Ammon's horn (tissue), 1 donor: ENCODE measurements around the gene DYNC1H1.

Source experiments
- DNase-seq: peaks from one replicate; pipeline ENCODE4 v3.0.0-alpha.2; 2016; ENCODE audit warnings: low spot score

The DYNC1H1 gene

DNA sequence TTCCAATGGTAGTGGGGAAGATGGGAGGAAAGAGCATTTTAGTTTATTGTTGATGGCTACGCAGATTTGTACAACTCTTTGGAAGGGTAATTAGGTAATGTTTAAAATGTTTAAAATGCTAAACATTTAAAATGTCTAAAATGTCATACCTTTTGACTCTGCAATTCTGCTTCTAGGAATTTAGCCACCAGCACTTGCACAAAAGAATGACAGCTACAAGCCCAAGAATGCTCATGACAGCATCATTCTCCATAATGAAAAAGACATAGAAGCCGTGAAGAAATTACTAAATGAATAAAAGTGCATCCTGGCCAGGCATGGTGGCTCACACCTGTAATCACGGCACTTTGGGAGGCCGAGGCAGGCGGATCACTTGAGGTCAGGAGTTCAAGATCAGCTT lies 19.9 kb upstream of the DYNC1H1 start:
- DNase-seq = no peak

- DNase-seq = no peak
These were observed 19.2 kb upstream of the DYNC1H1 start for GRCh38 chr14:101945171-101945570.

DNA sequence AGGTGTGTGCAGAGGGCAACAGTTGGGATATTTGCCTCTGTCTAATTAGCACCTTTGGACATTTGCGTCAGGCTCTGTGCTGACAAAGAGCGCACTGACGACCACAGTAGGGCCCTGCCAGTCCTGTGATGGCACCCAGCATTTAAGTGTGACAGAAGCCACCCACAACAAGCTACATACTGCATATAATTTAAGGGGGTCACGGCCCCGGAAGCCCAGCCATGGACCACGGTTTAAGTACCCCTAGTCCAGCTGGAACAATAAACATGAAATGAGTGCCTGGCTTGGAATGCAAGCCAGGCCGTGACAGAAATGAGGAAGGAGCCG lies 16.8 kb upstream of the DYNC1H1 start:
- no peak for DNase-seq

GRCh38 chr14:101947904-101948665 lies 16.3 kb upstream of the DYNC1H1 start:
- DNase-seq = peak; percentile 100

DNA sequence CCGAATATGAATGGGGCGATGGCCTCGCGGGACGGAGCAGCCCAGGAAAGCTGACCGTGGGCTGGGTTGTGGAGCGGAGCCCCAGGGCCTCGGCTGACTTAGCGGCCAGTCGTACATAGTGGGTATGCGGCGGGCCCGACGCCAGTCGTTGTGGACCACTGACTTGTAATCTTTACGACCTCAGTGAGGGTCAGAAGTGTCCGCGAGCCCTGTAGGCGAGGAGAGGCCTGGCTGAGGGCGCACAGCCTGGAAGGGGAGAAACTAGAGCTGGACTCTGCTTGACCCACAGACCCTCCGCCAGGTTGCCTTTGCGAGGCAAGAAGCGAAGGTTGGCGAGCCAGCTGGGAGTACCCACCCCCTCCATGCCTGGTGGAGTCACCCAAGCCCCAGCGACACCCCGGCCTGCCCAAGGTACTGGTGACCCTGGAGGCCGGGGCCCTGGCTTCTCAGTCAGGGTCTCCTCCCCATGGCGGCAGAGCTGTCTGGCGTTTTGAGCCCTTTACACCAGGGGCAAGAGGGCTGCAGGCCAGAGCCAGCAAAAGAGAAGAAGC lies 15.6 kb upstream of the DYNC1H1 start:
- DNase-seq = no peak

- no peak for DNase-seq
These were observed 14.3 kb upstream of the DYNC1H1 start for GRCh38 chr14:101950100-101950499.

DNA sequence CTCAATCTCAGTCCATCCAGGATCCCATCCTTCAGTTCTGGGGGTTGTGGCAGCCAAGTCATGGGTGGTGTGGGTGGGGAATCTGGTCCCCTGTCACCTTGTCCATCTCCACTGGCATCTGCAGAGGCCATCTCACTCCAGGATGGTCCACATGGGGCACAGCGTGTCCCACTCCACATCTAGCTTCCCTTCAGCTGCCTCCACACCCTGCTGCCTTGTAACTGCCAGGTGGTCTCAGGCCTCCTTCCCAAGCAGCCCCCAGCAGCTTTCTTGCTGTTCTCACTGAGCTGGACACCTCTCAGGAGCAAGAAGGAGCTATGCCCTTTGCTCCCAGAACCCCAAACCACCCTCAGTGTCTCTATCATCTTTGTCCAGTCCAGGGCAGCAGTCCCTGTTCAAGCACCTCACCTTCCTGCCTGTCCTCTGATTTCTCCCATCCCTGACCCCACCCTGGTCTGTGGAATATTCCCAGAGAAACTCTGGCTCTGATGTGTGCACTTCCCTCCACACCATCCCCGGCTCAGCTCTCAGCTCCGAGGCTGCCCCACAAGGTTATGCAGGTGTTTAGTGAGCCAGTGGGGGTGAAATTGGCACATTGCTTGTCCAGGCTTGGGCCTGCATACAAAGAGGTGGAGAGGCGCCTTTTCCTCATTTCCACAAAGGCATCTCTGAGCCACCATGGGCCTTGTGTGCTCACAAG lies 13.7 kb upstream of the DYNC1H1 start:
- no peak for DNase-seq

DNA sequence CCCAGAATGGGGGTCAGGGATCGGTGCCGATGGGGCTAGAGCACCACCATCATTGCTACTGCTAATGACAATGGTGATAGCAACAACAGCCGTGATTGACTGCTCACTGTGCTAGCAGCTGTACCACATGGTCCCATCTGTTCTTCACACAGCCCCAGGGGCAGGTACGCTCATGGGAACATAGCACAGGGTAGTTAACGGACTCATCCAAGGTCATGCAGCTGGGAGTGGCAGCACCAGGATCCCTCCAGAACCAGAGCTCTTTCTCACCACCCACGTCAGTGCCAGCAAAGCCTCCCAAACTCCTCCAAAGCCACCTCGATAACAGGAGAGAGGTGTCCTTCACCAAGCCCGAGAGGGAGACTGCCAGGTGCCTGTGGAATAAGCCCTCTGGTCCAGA lies 11.2 kb upstream of the DYNC1H1 start:
- DNase-seq = no peak

DNA sequence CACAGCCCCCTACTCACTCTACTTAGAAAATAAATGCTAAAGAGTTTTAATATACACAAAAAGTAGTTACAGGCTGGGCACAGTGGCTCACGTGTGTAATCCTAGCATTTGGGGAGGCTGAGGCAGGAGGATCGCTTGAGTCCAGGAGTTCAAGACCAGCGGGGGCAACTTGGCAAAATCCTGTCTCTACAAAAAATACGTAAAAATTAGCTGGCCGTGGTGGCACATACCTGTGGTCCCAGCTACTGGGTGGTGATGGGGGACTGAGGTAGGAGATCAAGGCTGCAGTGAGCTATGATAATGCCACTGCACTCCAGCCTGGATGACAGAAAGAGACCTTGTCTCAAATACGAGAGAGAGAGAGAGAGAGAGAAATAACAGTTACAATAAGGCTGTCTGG lies 9.9 kb upstream of the DYNC1H1 start:
- DNase-seq = no peak

DNA sequence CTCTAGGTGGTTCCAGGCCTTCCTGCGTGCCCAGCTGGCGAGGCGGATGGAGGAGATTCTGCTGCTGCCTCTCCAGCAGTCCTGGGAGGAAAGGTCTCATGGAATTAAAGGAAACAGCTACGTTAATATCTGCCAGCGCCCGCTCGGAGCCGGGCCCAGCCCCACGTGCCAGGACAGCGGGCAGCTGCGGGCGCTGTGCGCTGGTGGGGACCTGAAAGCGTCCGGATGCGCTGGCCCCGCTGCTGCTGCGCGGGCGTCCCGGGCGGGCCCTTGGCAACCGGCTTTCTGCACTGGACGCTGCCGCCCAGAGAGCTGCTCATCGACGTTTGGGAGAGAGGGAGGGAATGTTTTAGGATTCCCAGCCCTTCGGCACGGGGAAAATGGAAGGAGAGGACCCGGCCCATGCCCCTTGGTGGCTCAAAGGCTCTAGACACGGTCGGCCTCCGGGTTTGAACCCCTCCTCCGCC lies 8.6 kb upstream of the DYNC1H1 start:
- DNase-seq = no peak

GRCh38 chr14:101956179-101956885 lies 8.0 kb upstream of the DYNC1H1 start:
- DNase-seq = no peak

DNA sequence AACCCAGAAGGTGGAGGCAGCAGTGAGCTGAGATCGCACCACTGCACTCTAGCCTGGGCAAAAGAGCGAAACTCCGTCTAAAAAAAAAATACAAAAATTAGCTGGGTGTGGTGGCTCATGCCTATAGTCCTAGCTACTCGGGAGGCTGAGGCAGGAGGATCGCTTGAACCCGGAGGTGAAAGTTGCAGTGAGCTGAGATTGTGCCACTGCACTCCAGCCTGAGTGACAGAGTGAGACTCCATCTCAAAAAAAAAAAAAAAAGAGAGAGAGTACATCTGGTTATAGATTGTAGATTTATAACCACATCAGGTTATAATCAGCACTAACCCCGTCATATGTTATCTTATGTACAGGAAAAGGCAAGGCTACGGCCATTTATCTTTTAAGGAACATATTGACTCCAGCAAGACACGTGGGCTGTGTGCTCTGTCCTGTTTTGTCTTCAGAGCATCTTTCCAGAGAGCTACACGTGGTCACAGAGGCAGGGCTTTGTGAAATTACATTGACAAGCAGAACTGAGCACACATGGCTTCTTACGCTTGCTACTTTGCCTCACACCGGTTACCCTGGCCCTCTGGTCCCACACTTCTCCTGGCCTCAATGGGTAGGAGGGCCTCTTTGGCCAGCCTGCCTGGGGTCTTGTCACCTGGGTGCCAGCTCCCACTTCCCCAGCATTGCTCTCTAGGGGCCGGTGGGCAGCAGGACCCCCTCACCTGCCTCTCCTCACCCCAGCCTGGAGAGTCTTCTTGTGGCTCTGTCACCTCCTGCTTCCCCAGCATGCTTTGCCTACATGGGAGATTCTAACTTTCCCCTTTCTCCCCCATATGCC lies 6.8 kb upstream of the DYNC1H1 start:
- DNase-seq = no peak

GRCh38 chr14:101958418-101959180 lies 5.8 kb upstream of the DYNC1H1 start:
- no peak for DNase-seq

DNA sequence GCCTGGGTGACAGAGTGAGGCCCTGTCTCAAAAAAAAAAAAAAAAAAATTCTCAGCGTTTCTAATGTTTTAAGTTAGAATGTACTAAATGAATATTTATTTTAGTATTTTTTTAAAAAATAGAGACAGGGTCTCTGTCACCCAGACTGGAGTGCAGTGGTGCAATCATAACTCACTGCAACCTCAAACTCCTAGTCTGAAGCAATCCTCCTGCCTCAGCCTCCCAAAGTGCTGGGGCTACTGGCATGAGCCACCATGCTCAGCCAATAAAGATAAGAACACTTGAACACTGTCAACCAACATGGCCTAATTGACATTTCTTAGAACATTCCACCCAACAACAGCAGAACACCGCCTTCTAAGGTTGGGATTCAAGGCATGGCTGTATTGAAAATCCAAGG lies 5.1 kb upstream of the DYNC1H1 start:
- no peak for DNase-seq

DNA sequence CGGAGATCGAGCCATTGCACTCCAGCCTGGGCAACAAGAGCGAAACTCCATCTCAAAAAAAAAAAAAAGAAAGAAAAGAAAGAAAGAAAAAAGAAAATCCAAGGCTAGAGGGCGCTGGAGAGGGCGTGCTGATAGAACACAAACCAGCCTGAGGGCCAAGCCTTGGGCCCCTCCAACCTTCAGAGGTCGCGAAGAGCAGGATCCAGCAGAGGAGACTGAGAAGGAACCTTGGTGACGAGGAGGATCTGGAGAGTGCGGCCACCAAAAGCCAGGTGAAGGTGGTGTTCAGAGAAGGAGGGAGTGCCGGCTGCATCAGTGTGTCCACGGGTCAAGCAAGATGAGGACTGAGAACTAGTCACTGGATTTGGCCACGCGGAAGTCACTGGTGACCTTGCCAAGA lies 4.1 kb upstream of the DYNC1H1 start:
- no peak for DNase-seq

DNA sequence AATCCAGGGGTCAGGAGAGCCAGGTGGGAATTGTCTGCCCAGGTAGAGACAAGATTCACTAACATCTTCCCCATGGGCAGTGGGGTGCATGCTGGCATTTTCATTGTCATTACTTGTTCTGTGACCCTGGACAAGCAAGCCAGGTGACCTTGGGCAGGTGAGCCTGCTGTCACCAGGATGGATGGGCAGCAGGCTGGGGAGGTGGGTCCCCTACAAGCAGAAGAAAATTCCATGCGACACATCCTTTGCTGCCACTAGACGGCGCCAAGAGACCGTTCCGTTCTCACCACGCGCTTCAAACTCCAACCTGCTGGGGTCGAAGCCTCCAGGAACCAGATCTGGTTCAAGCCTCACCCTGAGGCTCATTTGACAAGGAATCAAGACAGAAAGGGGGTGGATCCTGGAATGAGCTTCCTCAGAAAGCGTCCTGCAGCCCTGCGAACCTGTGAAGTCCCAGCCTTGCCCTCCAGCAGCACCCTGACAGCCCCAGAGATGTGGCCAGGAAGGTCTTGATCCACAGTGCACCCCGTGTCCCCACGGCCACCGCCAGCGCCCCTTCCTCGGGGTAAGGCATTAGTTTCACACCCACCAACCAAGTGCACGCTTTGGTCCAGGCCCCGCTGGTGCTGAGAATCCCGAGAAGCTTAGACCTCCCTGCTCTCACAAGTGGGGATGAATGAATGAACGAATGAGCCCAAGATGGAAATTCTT lies 3.2 kb upstream of the DYNC1H1 start:
- peak; percentile 90 for DNase-seq

DNA sequence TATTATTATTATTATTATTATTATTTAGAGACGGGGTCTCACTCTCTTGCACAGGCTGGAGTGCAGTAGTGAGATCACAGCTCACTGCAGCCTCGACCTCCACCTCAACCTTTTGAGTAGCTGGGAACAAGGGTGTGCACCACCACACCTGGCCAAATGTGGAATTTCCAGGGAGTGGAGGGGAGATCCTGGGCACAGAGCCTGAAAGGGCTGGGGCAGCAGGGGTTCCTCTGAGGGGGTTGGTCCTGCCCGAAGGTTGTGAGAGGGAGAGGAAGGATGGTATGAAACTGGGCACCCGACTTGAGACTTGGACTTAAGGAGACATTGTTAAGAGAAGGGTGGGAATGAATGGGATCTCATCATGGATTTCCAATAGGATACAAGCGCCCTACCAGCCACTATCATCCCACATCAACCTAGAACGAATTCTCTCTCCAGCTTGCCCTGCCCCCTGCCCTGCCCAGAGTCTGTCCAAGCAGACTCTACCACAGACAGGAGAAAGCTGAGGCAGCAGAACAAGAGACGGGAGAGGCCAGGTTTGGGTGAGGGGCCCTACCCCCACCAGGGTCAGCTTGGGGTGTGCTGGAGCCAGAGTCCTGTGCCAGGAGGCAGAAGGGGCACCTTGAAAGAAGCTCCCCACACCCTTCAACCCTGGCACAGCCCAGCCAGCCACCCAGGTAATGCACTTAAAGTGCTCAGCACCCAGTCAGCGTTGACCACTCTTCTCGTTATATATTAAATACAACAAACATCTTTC lies 2.4 kb upstream of the DYNC1H1 start:
- no peak for DNase-seq

DNA sequence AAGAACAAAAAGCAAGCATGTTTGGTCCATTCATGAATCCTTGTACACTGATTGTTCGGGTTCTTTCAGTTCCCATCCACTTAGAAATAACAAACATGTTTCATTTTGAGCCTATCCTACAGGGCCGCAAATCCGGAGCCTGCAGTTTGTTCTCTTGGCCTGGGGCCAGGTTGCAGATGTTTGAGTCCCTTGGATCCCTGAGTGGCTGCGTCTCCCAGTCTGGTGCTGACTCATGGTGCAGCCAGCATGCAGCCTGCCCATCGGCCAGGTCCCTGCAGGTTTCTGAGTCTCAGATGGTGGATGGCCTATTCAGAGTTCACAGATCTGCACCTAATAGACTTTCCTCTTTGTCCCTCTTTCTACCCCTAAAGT lies 1.9 kb upstream of the DYNC1H1 start:
- DNase-seq = peak; percentile 63

DNA sequence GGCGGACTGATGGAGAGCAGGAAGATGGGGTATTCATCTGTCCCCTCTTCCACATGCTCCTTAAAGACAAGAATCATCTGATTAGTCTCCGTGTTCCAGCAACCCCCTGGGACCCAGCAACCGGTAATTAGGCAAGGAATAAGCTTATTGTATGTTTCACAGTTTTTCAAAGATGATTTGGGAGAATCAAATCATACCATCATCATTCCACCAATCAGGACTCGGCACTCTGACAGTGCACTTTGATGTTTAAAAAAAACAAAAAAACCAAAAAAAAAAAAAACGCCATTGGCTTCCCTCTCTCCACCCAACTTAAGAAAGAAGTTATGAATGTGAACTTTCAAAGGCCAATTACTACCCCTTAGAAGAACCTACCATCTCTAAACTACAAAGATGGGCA lies 1.3 kb upstream of the DYNC1H1 start:
- DNase-seq = no peak
